ENCODE data around the gene SRGAP1.

Gene SRGAP1

GRCh38 chr12:64025174-64025958 is 180.9 kb downstream of the SRGAP1 start (continued):
- TF ChIP-seq, protein P1, sequence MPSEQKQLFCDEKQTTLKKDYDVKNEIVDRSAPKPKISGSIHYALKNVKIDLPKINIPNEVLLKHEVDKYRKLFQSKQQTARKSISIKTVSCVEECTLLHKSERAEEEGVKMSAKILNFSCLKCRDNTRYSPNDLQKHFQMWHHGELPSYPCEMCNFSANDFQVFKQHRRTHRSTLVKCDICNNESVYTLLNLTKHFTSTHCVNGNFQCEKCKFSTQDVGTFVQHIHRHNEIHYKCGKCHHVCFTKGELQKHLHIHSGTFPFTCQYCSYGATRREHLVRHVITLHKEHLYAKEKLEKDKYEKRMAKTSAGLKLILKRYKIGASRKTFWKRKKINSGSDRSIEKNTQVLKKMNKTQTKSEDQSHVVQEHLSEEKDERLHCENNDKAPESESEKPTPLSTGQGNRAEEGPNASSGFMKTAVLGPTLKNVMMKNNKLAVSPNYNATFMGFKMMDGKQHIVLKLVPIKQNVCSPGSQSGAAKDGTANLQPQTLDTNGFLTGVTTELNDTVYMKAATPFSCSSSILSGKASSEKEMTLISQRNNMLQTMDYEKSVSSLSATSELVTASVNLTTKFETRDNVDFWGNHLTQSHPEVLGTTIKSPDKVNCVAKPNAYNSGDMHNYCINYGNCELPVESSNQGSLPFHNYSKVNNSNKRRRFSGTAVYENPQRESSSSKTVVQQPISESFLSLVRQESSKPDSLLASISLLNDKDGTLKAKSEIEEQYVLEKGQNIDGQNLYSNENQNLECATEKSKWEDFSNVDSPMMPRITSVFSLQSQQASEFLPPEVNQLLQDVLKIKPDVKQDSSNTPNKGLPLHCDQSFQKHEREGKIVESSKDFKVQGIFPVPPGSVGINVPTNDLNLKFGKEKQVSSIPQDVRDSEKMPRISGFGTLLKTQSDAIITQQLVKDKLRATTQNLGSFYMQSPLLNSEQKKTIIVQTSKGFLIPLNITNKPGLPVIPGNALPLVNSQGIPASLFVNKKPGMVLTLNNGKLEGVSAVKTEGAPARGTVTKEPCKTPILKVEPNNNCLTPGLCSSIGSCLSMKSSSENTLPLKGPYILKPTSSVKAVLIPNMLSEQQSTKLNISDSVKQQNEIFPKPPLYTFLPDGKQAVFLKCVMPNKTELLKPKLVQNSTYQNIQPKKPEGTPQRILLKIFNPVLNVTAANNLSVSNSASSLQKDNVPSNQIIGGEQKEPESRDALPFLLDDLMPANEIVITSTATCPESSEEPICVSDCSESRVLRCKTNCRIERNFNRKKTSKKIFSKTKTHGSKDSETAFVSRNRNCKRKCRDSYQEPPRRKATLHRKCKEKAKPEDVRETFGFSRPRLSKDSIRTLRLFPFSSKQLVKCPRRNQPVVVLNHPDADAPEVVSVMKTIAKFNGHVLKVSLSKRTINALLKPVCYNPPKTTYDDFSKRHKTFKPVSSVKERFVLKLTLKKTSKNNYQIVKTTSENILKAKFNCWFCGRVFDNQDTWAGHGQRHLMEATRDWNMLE (tag by site-specific recombination; conservative IDR thresholded peaks at IDR 0.05; ENCODE audit: low read depth) = no peak
- no peak for TF ChIP-seq ZNF747 (tag by site-specific recombination; IDR thresholded peaks at IDR 0.05)
- no peak for TF ChIP-seq HOXA7 (CRISPR knock-in tag; IDR thresholded peaks at IDR 0.05; ENCODE audit: borderline replicate concordance)
- TF ChIP-seq BCL11A (tag by site-specific recombination; IDR thresholded peaks at IDR 0.05; ENCODE audit: low read depth) = no peak
- no peak for TF ChIP-seq ZNF146 (tag by site-specific recombination; IDR thresholded peaks at IDR 0.05)
- TF ChIP-seq ZNF223 (tag by site-specific recombination; IDR thresholded peaks at IDR 0.05) = no peak
- TF ChIP-seq YY2 (tag by site-specific recombination; IDR thresholded peaks at IDR 0.05) = no peak
- TF ChIP-seq, protein P2, sequence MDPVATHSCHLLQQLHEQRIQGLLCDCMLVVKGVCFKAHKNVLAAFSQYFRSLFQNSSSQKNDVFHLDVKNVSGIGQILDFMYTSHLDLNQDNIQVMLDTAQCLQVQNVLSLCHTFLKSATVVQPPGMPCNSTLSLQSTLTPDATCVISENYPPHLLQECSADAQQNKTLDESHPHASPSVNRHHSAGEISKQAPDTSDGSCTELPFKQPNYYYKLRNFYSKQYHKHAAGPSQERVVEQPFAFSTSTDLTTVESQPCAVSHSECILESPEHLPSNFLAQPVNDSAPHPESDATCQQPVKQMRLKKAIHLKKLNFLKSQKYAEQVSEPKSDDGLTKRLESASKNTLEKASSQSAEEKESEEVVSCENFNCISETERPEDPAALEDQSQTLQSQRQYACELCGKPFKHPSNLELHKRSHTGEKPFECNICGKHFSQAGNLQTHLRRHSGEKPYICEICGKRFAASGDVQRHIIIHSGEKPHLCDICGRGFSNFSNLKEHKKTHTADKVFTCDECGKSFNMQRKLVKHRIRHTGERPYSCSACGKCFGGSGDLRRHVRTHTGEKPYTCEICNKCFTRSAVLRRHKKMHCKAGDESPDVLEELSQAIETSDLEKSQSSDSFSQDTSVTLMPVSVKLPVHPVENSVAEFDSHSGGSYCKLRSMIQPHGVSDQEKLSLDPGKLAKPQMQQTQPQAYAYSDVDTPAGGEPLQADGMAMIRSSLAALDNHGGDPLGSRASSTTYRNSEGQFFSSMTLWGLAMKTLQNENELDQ (tag by site-specific recombination; IDR thresholded peaks at IDR 0.05; ENCODE audit: low read depth) = no peak
- no peak for TF ChIP-seq ZNF521 (tag by site-specific recombination; IDR thresholded peaks at IDR 0.05)
- TF ChIP-seq ZNF580 (tag by site-specific recombination; IDR thresholded peaks at IDR 0.05) = no peak
- TF ChIP-seq, protein P3, sequence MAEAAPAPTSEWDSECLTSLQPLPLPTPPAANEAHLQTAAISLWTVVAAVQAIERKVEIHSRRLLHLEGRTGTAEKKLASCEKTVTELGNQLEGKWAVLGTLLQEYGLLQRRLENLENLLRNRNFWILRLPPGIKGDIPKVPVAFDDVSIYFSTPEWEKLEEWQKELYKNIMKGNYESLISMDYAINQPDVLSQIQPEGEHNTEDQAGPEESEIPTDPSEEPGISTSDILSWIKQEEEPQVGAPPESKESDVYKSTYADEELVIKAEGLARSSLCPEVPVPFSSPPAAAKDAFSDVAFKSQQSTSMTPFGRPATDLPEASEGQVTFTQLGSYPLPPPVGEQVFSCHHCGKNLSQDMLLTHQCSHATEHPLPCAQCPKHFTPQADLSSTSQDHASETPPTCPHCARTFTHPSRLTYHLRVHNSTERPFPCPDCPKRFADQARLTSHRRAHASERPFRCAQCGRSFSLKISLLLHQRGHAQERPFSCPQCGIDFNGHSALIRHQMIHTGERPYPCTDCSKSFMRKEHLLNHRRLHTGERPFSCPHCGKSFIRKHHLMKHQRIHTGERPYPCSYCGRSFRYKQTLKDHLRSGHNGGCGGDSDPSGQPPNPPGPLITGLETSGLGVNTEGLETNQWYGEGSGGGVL (tag by site-specific recombination; IDR thresholded peaks at IDR 0.05) = no peak
- no peak for TF ChIP-seq ZNF132 (tag by site-specific recombination; IDR thresholded peaks at IDR 0.05; ENCODE audit: borderline replicate concordance)
- TF ChIP-seq, protein P4, sequence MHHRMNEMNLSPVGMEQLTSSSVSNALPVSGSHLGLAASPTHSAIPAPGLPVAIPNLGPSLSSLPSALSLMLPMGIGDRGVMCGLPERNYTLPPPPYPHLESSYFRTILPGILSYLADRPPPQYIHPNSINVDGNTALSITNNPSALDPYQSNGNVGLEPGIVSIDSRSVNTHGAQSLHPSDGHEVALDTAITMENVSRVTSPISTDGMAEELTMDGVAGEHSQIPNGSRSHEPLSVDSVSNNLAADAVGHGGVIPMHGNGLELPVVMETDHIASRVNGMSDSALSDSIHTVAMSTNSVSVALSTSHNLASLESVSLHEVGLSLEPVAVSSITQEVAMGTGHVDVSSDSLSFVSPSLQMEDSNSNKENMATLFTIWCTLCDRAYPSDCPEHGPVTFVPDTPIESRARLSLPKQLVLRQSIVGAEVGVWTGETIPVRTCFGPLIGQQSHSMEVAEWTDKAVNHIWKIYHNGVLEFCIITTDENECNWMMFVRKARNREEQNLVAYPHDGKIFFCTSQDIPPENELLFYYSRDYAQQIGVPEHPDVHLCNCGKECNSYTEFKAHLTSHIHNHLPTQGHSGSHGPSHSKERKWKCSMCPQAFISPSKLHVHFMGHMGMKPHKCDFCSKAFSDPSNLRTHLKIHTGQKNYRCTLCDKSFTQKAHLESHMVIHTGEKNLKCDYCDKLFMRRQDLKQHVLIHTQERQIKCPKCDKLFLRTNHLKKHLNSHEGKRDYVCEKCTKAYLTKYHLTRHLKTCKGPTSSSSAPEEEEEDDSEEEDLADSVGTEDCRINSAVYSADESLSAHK (tag by site-specific recombination; IDR thresholded peaks at IDR 0.05) = no peak

DNA sequence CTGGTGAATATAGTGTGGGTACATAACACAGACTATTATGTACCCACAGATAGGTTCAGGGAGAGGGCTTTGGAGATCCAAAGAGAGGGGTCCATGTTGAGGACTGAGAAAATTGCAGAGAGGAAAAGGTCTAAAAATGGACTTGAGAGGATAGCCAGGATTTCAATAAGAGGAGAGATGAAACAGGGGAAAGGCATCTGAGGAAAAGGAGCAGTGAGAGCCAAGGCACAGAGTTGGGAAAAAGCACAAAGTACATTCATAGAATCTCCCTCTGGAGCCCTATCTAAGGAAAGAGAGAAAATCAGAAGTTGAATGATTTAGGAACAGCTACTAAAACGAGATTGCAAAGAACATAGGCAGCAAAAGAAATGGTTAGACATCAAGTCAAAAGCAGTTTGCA is 182.8 kb downstream of the SRGAP1 start:
- CTCF ChIA-PET = no interaction called here
- no peak for TF ChIP-seq ZSCAN30 (tag by site-specific recombination; IDR thresholded peaks at IDR 0.05)
- TF ChIP-seq, protein P5, sequence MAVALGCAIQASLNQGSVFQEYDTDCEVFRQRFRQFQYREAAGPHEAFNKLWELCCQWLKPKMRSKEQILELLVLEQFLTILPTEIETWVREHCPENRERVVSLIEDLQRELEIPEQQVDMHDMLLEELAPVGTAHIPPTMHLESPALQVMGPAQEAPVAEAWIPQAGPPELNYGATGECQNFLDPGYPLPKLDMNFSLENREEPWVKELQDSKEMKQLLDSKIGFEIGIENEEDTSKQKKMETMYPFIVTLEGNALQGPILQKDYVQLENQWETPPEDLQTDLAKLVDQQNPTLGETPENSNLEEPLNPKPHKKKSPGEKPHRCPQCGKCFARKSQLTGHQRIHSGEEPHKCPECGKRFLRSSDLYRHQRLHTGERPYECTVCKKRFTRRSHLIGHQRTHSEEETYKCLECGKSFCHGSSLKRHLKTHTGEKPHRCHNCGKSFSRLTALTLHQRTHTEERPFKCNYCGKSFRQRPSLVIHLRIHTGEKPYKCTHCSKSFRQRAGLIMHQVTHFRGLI (tag by site-specific recombination; IDR thresholded peaks at IDR 0.05) = no peak
- TF ChIP-seq, protein P6, sequence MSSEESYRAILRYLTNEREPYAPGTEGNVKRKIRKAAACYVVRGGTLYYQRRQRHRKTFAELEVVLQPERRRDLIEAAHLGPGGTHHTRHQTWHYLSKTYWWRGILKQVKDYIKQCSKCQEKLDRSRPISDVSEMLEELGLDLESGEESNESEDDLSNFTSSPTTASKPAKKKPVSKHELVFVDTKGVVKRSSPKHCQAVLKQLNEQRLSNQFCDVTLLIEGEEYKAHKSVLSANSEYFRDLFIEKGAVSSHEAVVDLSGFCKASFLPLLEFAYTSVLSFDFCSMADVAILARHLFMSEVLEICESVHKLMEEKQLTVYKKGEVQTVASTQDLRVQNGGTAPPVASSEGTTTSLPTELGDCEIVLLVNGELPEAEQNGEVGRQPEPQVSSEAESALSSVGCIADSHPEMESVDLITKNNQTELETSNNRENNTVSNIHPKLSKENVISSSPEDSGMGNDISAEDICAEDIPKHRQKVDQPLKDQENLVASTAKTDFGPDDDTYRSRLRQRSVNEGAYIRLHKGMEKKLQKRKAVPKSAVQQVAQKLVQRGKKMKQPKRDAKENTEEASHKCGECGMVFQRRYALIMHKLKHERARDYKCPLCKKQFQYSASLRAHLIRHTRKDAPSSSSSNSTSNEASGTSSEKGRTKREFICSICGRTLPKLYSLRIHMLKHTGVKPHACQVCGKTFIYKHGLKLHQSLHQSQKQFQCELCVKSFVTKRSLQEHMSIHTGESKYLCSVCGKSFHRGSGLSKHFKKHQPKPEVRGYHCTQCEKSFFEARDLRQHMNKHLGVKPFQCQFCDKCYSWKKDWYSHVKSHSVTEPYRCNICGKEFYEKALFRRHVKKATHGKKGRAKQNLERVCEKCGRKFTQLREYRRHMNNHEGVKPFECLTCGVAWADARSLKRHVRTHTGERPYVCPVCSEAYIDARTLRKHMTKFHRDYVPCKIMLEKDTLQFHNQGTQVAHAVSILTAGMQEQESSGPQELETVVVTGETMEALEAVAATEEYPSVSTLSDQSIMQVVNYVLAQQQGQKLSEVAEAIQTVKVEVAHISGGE (tag by site-specific recombination; conservative IDR thresholded peaks at IDR 0.05; ENCODE audit: low read depth) = no peak
- TF ChIP-seq ZNF19 (tag by site-specific recombination; IDR thresholded peaks at IDR 0.05; ENCODE audit: low read depth) = no peak
- TF ChIP-seq YY1 (tag by site-specific recombination; IDR thresholded peaks at IDR 0.05) = no peak

More for the DNA sequence above, 182.8 kb downstream of the SRGAP1 start:
- no peaks in the 10 kb centered on the region for H3K36me3 ChIP-seq (ENCODE audit: control insufficient read depth in 2 of 2, insufficient read depth in 1 of 2, low read length in 2 of 2)
- H3K27ac ChIP-seq (ENCODE audit: extremely low read depth, low read depth, low read length) = no peak overlapping the region
- H3K9me3 ChIP-seq (ENCODE audit: control insufficient read depth, insufficient read depth, low read depth, low read length) = no peaks in the 10 kb centered on the region
- no peak overlapping the region for H3K4me3 ChIP-seq (ENCODE audit: low read depth, low read length)
- POLR2A ChIA-PET = no interaction called here
- H3K4me1 ChIP-seq (ENCODE audit: control insufficient read depth, insufficient read depth, low read length) = no peaks in the 10 kb centered on the region
